ENCODE data around the gene GMIP. TPM values are rescaled to one million over a fixed set of nuclear protein-coding genes. Genes with fewer than 3 reads are reported as not detected.
"Not testable (repeated sequence)": the region's sequence is repeated elsewhere in the genome, so short reads cannot be mapped to it uniquely, and the experiment has no call there.

Gene GMIP
- 14.6 and 17.0 TPM in 2 replicates for total RNA-seq

GRCh38 chr19:19643158-19644053 is at the start of gene GMIP:
Gene GMIP, minus strand, starts transcription at chr19:19643657. Its CDS starts 128 bp downstream, at chr19:19643529.
- peak; percentile 92 for TF ChIP-seq CTCF (conservative IDR thresholded peaks at IDR 0.05; ENCODE audit: low read depth, low read length)
- DNase-seq (ENCODE audit: low read depth), result no peak
- H3K4me3 ChIP-seq (ENCODE audit: low read depth, low read length), result peak within 1 kb of the TSS; percentile 97

- H3K4me3 ChIP-seq (ENCODE audit: low read depth, low read length), result no peak overlapping the region
Measured at GRCh38 chr19:19691683-19692082, 48.2 kb upstream of the GMIP start.

GRCh38 chr19:19689023-19689422 is 45.6 kb upstream of the GMIP start:
- H3K4me3 ChIP-seq (ENCODE audit: low read depth, low read length); DNase-seq (ENCODE audit: low read depth): not testable (repeated sequence)

More at GRCh38 chr19:19691683-19692082, 48.2 kb upstream of the GMIP start:
- no peak for DNase-seq (ENCODE audit: low read depth)
- TF ChIP-seq CTCF (conservative IDR thresholded peaks at IDR 0.05; ENCODE audit: low read depth, low read length), result no peak

GRCh38 chr19:19687090-19687489 is 43.6 kb upstream of the GMIP start:
- no peak for TF ChIP-seq CTCF (conservative IDR thresholded peaks at IDR 0.05; ENCODE audit: low read depth, low read length)
- no peak for DNase-seq (ENCODE audit: low read depth)
- H3K4me3 ChIP-seq (ENCODE audit: low read depth, low read length), result no peak overlapping the region

- DNase-seq (ENCODE audit: low read depth), result no peak
- no peak for TF ChIP-seq CTCF (conservative IDR thresholded peaks at IDR 0.05; ENCODE audit: low read depth, low read length)
- H3K4me3 ChIP-seq (ENCODE audit: low read depth, low read length), result no peak overlapping the region
Measured at GRCh38 chr19:19686580-19686979, 43.1 kb upstream of the GMIP start.

GRCh38 chr19:19686119-19686518 is 42.7 kb upstream of the GMIP start:
- not testable (repeated sequence) for H3K4me3 ChIP-seq (ENCODE audit: low read depth, low read length); DNase-seq (ENCODE audit: low read depth)

GRCh38 chr19:19679176-19680073 is 36.0 kb upstream of the GMIP start:
- no peak for DNase-seq (ENCODE audit: low read depth)
- no peak for TF ChIP-seq CTCF (conservative IDR thresholded peaks at IDR 0.05; ENCODE audit: low read depth, low read length)
- no peak overlapping the region for H3K4me3 ChIP-seq (ENCODE audit: low read depth, low read length)
